OCI-LY7 (cell line): ENCODE measurements around the gene CDON.

Source experiments
- CTCF ChIP-seq: fragments of 200-600 bp; sonication (generic); conservative IDR thresholded peaks from 2 replicates; pipeline ENCODE4 v1.5.1; 2014; ENCODE audit warnings: mild to moderate bottlenecking, antibody characterized with exemption, low read length, moderate library complexity, mixed read lengths
- EZH2phosphoT487 ChIP-seq: fragments of 200-600 bp; sonication (generic); IDR thresholded peaks from 2 replicates; pipeline ENCODE4 v1.6.1; 2018; ENCODE audit warnings: low read depth, borderline replicate concordance, mild to moderate bottlenecking, mixed run types, antibody characterized with exemption, low read length, moderate library complexity, mixed read lengths

- no peak for TF ChIP-seq CTCF
- TF ChIP-seq EZH2phosphoT487 = no peak
Observed at GRCh38 chr11:126082251-126083109, 19.8 kb upstream of the CDON start.
